Heart left ventricle (tissue), 13 donors: ENCODE results near the gene RPL11.

ENCODE experiments used
- CTCF ChIP-seq, 12 donors: fragments of 200-600 bp; sonication (generic) in 4 of 12; IDR thresholded peaks; one replicate each; pipeline versions ENCODE4 v1.5.0 to v1.8.0; 2018 to 2022; ENCODE audit warnings: antibody characterized with exemption in 12 of 12, mild to moderate bottlenecking in 5 of 12
- POLR2A ChIP-seq, 2 donors: fragments of 450-650 bp; IDR thresholded peaks; one replicate each; pipeline ENCODE4 v1.6.1; 2017; ENCODE audit warnings: antibody characterized with exemption in 2 of 2, mild to moderate bottlenecking in 2 of 2, moderate library complexity in 2 of 2
- donor health status: ischemic (EF 13 %, LVEDD 7.1; RV severe dilation, severe dysfunction).
- donor health status: DM: no; HTN: yes; CAD: no.
- donor health status: DM: no; HTN: no; CAD: no.
- donor health status: ischemic (EF 25% LVEDD 6.9; RV normal size, moderate dysfunction).
- donor health status: ischemic (EF 25% LVEDD 5.7; RV mildly dilated, moderate dysfunction).
- donor health status: ischemic (EF 35%, LVEDD 5.7; RV mildly dilated, moderate dysfunction).
- donor health status: nonischemic (EF 11% LVEDD 7.7; RV severe dilation, severe dysfunction).
- donor health status: DM: yes; HTN: yes; CAD: no.
- donor health status: PGD.
- donor health status: ischemic (EF 29% LVEDD 5.4; RV normal size, mild dysfunction).
- donor health status: nonischemic (EF 23%, LVEDD 6.1; RV moderate dilation, normal function).

- TF ChIP-seq POLR2A (IDR thresholded peaks at IDR 0.05) (no peak), CTCF (IDR thresholded peaks at IDR 0.05) (no peak)
Observed at GRCh38 chr1:23699280-23700179, 7.9 kb downstream of the RPL11 start.
